A549 (cell line): Measurements from ENCODE around the gene POU4F2. TPM values are rescaled to one million over a fixed set of nuclear protein-coding genes. Genes with fewer than 3 reads are reported as not detected.

Experiments
- ATAC-seq, 2 experiments: fragments of 200-7000 bp in 1 of 2; fragments of >200 bp in 1 of 2; cut with Nextera tagmentation in 1 of 2; cut with Tn5 transposase in 1 of 2; 3 replicates each; pipeline versions ENCODE4 v1.8.0 to v1.9.1; 2018 to 2020; ENCODE audit warnings: mild to moderate bottlenecking in 1 of 2, moderate library complexity in 1 of 2
- CTCF ChIA-PET: fragments of 300-600 bp; sonication (Branson Sonifier 250); formaldehyde crosslinking; extraction: SDS; loops from one replicate; lab custom pipeline; 2021; ENCODE audit warnings: antibody characterized with exemption, inconsistent platforms; lab: Yijun Ruan, JAX
- POLR2A ChIA-PET: fragments of 350-600 bp; formaldehyde crosslinking; extraction: SDS; loops from one replicate; lab custom pipeline; 2021; ENCODE audit warnings: antibody characterized with exemption, inconsistent platforms; lab: Yijun Ruan, JAX
- DNase-seq, 2 experiments: peaks; one replicate each; pipeline versions ENCODE4 v3.0.0 to v3.0.0-alpha.2; 2011 to 2016; ENCODE audit warnings: low read depth in 1 of 2, low spot score in 1 of 2
- FAIRE-seq: peaks from 2 replicates; lab custom pipeline; 2011; peaks lifted over from hg19 to GRCh38; lab: Jason Lieb, UNC
- H3K27ac ChIP-seq, 2 experiments: fragments of >200 bp; sonication (Bioruptor Twin); formaldehyde crosslinking; 3 replicates each; pipeline ENCODE4 v1.5.1; 2016 to 2017
- H3K4me1 ChIP-seq: fragments of >200 bp; sonication (Bioruptor Twin); formaldehyde crosslinking; 3 replicates; pipeline ENCODE4 v1.6.1; 2016
- H3K4me2 ChIP-seq: fragments of >200 bp; sonication (Bioruptor Twin); formaldehyde crosslinking; 3 replicates; pipeline ENCODE4 v1.6.1; 2016
- H3K4me3 ChIP-seq: fragments of >200 bp; sonication (Bioruptor Twin); formaldehyde crosslinking; 3 replicates; pipeline ENCODE4 v1.5.1; 2016
- H3K9me3 ChIP-seq: fragments of >200 bp; sonication (Bioruptor Twin); formaldehyde crosslinking; 3 replicates; pipeline ENCODE4 v1.6.1; 2016
- ATOH8 ChIP-seq: fragments of 250-450 bp; sonication (Bioruptor Pico); IDR thresholded peaks from 2 replicates; pipeline ENCODE4 v1.5.0; 2020; ENCODE audit warnings: low read depth, mild to moderate bottlenecking, moderate library complexity
- BCL3 ChIP-seq: fragments of >200 bp; sonication (Bioruptor Twin); formaldehyde crosslinking; IDR thresholded peaks from 3 replicates; pipeline ENCODE4 v1.6.1; 2016
- CBX8 ChIP-seq: fragments of 200-600 bp; sonication (generic); IDR thresholded peaks from 2 replicates; pipeline ENCODE4 v1.6.1; 2016
- CEBPB ChIP-seq, 2 experiments: fragments of >200 bp in 1 of 2; sonication (Bioruptor Twin) in 1 of 2; formaldehyde crosslinking in 1 of 2; IDR thresholded peaks; 2 replicates each; pipeline ENCODE4 v1.6.1; 2012 to 2016
- CTCF ChIP-seq: fragments of >200 bp; sonication (Bioruptor Twin); formaldehyde crosslinking; IDR thresholded peaks from 3 replicates; pipeline ENCODE4 v1.5.1; 2016
- E2F6 ChIP-seq: IDR thresholded peaks from 2 replicates; pipeline ENCODE4 v1.6.1; 2012; ENCODE audit warnings: low read depth, borderline replicate concordance
- HEYL ChIP-seq: fragments of 250-450 bp; sonication (Bioruptor Pico); IDR thresholded peaks from 2 replicates; pipeline ENCODE4 v1.8.0; 2021; ENCODE audit warnings: mild to moderate bottlenecking, moderate library complexity
- HOXB5 ChIP-seq: fragments of 250-450 bp; sonication (Bioruptor Pico); IDR thresholded peaks from 2 replicates; pipeline ENCODE4 v1.5.0; 2020; ENCODE audit warnings: mild to moderate bottlenecking, moderate library complexity
- JUN ChIP-seq, 2 experiments: fragments of >200 bp; sonication (Bioruptor Twin); formaldehyde crosslinking; IDR thresholded peaks; 2 replicates in 1 of 2; 3 replicates in 1 of 2; pipeline ENCODE4 v1.6.1; 2016 to 2017
- JUNB ChIP-seq: fragments of >200 bp; sonication (Bioruptor Twin); formaldehyde crosslinking; IDR thresholded peaks from 2 replicates; pipeline ENCODE4 v1.6.1; 2016
- KDM5A ChIP-seq: fragments of 200-600 bp; sonication (generic); IDR thresholded peaks from 2 replicates; pipeline ENCODE4 v1.6.1; 2016; ENCODE audit warnings: antibody characterized with exemption, mild to moderate bottlenecking
- MAFK ChIP-seq: fragments of 450-650 bp; IDR thresholded peaks from 2 replicates; pipeline ENCODE4 v1.6.1; 2014; ENCODE audit not compliant: partially characterized antibody
- NR3C1 ChIP-seq: fragments of >200 bp; sonication (Bioruptor Twin); formaldehyde crosslinking; IDR thresholded peaks from 3 replicates; pipeline ENCODE4 v1.6.1; 2017
- PBX3 ChIP-seq: IDR thresholded peaks from 2 replicates; pipeline ENCODE4 v1.6.1; 2012
- POLR2AphosphoS2 ChIP-seq: conservative IDR thresholded peaks from 2 replicates; pipeline ENCODE4 v1.6.1; 2012; ENCODE audit warnings: low read length, improper control_type of control experiment, inconsistent platforms
- RAD21 ChIP-seq, 2 experiments: fragments of >200 bp in 1 of 2; sonication (Bioruptor Twin) in 1 of 2; formaldehyde crosslinking in 1 of 2; IDR thresholded peaks in 1 of 2; conservative IDR thresholded peaks in 1 of 2; 2 replicates in 1 of 2; 3 replicates in 1 of 2; pipeline ENCODE4 v1.6.1; 2012 to 2018; ENCODE audit warnings: inconsistent platforms in 1 of 2
- RFX5 ChIP-seq: fragments of 450-650 bp; IDR thresholded peaks from 2 replicates; pipeline ENCODE4 v1.7.1; 2014; ENCODE audit warnings: antibody characterized with exemption, mild to moderate bottlenecking, moderate library complexity
- SMC3 ChIP-seq: fragments of >200 bp; sonication (Bioruptor Twin); formaldehyde crosslinking; IDR thresholded peaks from 3 replicates; pipeline ENCODE4 v1.6.1; 2018; ENCODE audit warnings: inconsistent platforms
- TP53 ChIP-seq: fragments of 250-450 bp; sonication (Bioruptor Pico); IDR thresholded peaks from 2 replicates; pipeline ENCODE4 v1.5.0; 2021; ENCODE audit warnings: mild to moderate bottlenecking, moderate library complexity
- ZSCAN20 ChIP-seq: fragments of 250-450 bp; sonication (Bioruptor Pico); IDR thresholded peaks from 2 replicates; pipeline ENCODE4 v1.8.0; 2022; ENCODE audit warnings: mild to moderate bottlenecking, moderate library complexity
- WGBS: methylation state at CpG from one replicate; pipeline ENCODE4 v1.1.6; 2017; ENCODE audit errors: missing lambda C conversion rate; 5-methylcytosine and 5-hydroxymethylcytosine counted together
- polyA plus RNA-seq, 4 experiments: library from polyadenylated mRNA; depleted of rRNA in 3 of 4; stranded (reverse); fragments of >200 nt; fragmentation: RNase III in 1 of 4; extraction: RNeasy Plus Mini Kit Qiagen cat#74134 plus additional on column Dnase treatment in 1 of 4; gene quantifications; 2 replicates in 3 of 4; 3 replicates in 1 of 4; pipeline ENCODE4 v1.2.3, GENCODE V29; 2011 to 2017

Gene POU4F2
- polyA plus RNA-seq, 2 of the 4 experiments (the other 2 are of a cell fraction): not detected

GRCh38 chr4:146640021-146640464 is 1.4 kb downstream of the POU4F2 start:
- Histone ChIP-seq H3K4me3 (no peak overlapping the region), H3K4me1 (no peaks in the 10 kb centered on the region), H3K9me3 (no peaks in the 10 kb centered on the region), H3K4me2 (no peak overlapping the region), H3K27ac (no peak overlapping the region)
- no peak for FAIRE-seq
- 90% methylated on average over 27 of the region's 46 CpGs for WGBS
- TF ChIP-seq PBX3 (no peak), ZSCAN20 (no peak), MAFK (no peak), SMC3 (no peak), RAD21 (conservative IDR thresholded peaks at IDR 0.05 in 1 of 2, IDR thresholded peaks at IDR 0.05 in 1 of 2) (no peak), RFX5 (no peak), JUN (IDR thresholded peaks at IDR 0.05) (no peak), HOXB5 (CRISPR knock-in tag) (no peak), BCL3 (no peak), NR3C1 (no peak), CEBPB (IDR thresholded peaks at IDR 0.05) (no peak), E2F6 (no peak), CTCF (no peak), ATOH8 (CRISPR knock-in tag) (no peak), POLR2AphosphoS2 (no peak)
- no peak for ATAC-seq
- CTCF ChIA-PET: interaction anchor here (0.6 kb wide), 1 partner anchor 12 kb away, joined by 4 read pairs; no protein-coding TSS in a partner anchor
- DNase-seq: no peak
- POLR2A ChIA-PET: no interaction called here

GRCh38 chr4:146640465-146641061 is 1.9 kb downstream of the POU4F2 start:
- no peak for DNase-seq
- Histone ChIP-seq H3K4me2 (no peak overlapping the region), H3K27ac (no peak overlapping the region), H3K4me3 (no peak overlapping the region), H3K9me3 (no peaks in the 10 kb centered on the region), H3K4me1 (no peaks in the 10 kb centered on the region)
- CTCF ChIA-PET: no interaction called here
- ATAC-seq: no peak
- no peak for TF ChIP-seq TP53
- no peak for TF ChIP-seq JUN (IDR thresholded peaks at IDR 0.05)
- TF ChIP-seq RFX5: no peak
- TF ChIP-seq CBX8: no peak
- no peak for TF ChIP-seq KDM5A
- TF ChIP-seq HEYL (CRISPR knock-in tag): no peak
- no peak for TF ChIP-seq JUNB
- 69% methylated on average over 36 of the region's 37 CpGs for WGBS
- no peak for FAIRE-seq
- POLR2A ChIA-PET: no interaction called here
